A549 (cell line): ENCODE results near the gene TCF3. TPM values are rescaled to one million over a fixed set of nuclear protein-coding genes. Genes with fewer than 3 reads are reported as not detected.
A peak's percentile ranks its signal among the peaks of the same experiment; 100 is the strongest.

Source experiments
- ATAC-seq, 2 experiments: fragments of 200-7000 bp in 1 of 2; fragments of >200 bp in 1 of 2; cut with Nextera tagmentation in 1 of 2; cut with Tn5 transposase in 1 of 2; 3 replicates each; pipeline versions ENCODE4 v1.8.0 to v1.9.1; 2018 to 2020; ENCODE audit warnings: mild to moderate bottlenecking in 1 of 2, moderate library complexity in 1 of 2
- CTCF ChIA-PET: fragments of 300-600 bp; sonication (Branson Sonifier 250); formaldehyde crosslinking; extraction: SDS; loops from one replicate; lab custom pipeline; 2021; ENCODE audit warnings: antibody characterized with exemption, inconsistent platforms; lab: Yijun Ruan, JAX
- POLR2A ChIA-PET: fragments of 350-600 bp; formaldehyde crosslinking; extraction: SDS; loops from one replicate; lab custom pipeline; 2021; ENCODE audit warnings: antibody characterized with exemption, inconsistent platforms; lab: Yijun Ruan, JAX
- DNase-seq, 2 experiments: peaks; one replicate each; pipeline versions ENCODE4 v3.0.0 to v3.0.0-alpha.2; 2011 to 2016; ENCODE audit warnings: low read depth in 1 of 2, low spot score in 1 of 2
- FAIRE-seq: peaks from 2 replicates; lab custom pipeline; 2011; peaks lifted over from hg19 to GRCh38; lab: Jason Lieb, UNC
- H3K27ac ChIP-seq, 2 experiments: fragments of >200 bp; sonication (Bioruptor Twin); formaldehyde crosslinking; 3 replicates each; pipeline ENCODE4 v1.5.1; 2016 to 2017
- H3K4me1 ChIP-seq: fragments of >200 bp; sonication (Bioruptor Twin); formaldehyde crosslinking; 3 replicates; pipeline ENCODE4 v1.6.1; 2016
- H3K4me2 ChIP-seq: fragments of >200 bp; sonication (Bioruptor Twin); formaldehyde crosslinking; 3 replicates; pipeline ENCODE4 v1.6.1; 2016
- H3K4me3 ChIP-seq: fragments of >200 bp; sonication (Bioruptor Twin); formaldehyde crosslinking; 3 replicates; pipeline ENCODE4 v1.5.1; 2016
- H3K9me3 ChIP-seq: fragments of >200 bp; sonication (Bioruptor Twin); formaldehyde crosslinking; 3 replicates; pipeline ENCODE4 v1.6.1; 2016
- ATOH8 ChIP-seq: fragments of 250-450 bp; sonication (Bioruptor Pico); IDR thresholded peaks from 2 replicates; pipeline ENCODE4 v1.5.0; 2020; ENCODE audit warnings: low read depth, mild to moderate bottlenecking, moderate library complexity
- BCL3 ChIP-seq: fragments of >200 bp; sonication (Bioruptor Twin); formaldehyde crosslinking; IDR thresholded peaks from 3 replicates; pipeline ENCODE4 v1.6.1; 2016
- CBX8 ChIP-seq: fragments of 200-600 bp; sonication (generic); IDR thresholded peaks from 2 replicates; pipeline ENCODE4 v1.6.1; 2016
- CHD4 ChIP-seq: fragments of 200-600 bp; sonication (generic); IDR thresholded peaks from 2 replicates; pipeline ENCODE4 v1.6.1; 2016; ENCODE audit warnings: antibody characterized with exemption, mild to moderate bottlenecking, borderline replicate concordance
- E2F6 ChIP-seq: IDR thresholded peaks from 2 replicates; pipeline ENCODE4 v1.6.1; 2012; ENCODE audit warnings: low read depth, borderline replicate concordance
- EHMT2 ChIP-seq: fragments of 200-600 bp; sonication (generic); IDR thresholded peaks from 2 replicates; pipeline ENCODE4 v1.6.1; 2016; ENCODE audit warnings: antibody characterized with exemption, low read depth, mild to moderate bottlenecking, moderate library complexity
- ELK1 ChIP-seq: fragments of 150-350 bp; IDR thresholded peaks from 2 replicates; pipeline ENCODE4 v1.6.1; 2014; ENCODE audit warnings: low read depth, mild to moderate bottlenecking, low read length
- FOXS1 ChIP-seq: fragments of 250-450 bp; sonication (Bioruptor Pico); IDR thresholded peaks from 2 replicates; pipeline ENCODE4 v1.5.0; 2020; ENCODE audit warnings: mild to moderate bottlenecking, moderate library complexity
- GATA3 ChIP-seq: IDR thresholded peaks from 2 replicates; pipeline ENCODE4 v1.6.1; 2012; ENCODE audit warnings: borderline replicate concordance
- HDAC2 ChIP-seq: fragments of 200-600 bp; sonication (generic); IDR thresholded peaks from 2 replicates; pipeline ENCODE4 v1.6.1; 2016
- HMGXB4 ChIP-seq: fragments of 250-450 bp; sonication (Bioruptor Pico); IDR thresholded peaks from 2 replicates; pipeline ENCODE4 v1.5.0; 2021; ENCODE audit warnings: mild to moderate bottlenecking, moderate library complexity, borderline replicate concordance
- HOXA7 ChIP-seq: fragments of 250-450 bp; sonication (Bioruptor Pico); IDR thresholded peaks from 2 replicates; pipeline ENCODE4 v1.5.0; 2020; ENCODE audit warnings: mild to moderate bottlenecking, moderate library complexity
- KDM5A ChIP-seq: fragments of 200-600 bp; sonication (generic); IDR thresholded peaks from 2 replicates; pipeline ENCODE4 v1.6.1; 2016; ENCODE audit warnings: antibody characterized with exemption, mild to moderate bottlenecking
- MAX ChIP-seq: IDR thresholded peaks from 2 replicates; pipeline ENCODE4 v1.6.1; 2012
- MAZ ChIP-seq: fragments of 150-350 bp; IDR thresholded peaks from 2 replicates; pipeline ENCODE4 v1.6.1; 2014; ENCODE audit warnings: antibody characterized with exemption, low read depth, low read length, borderline replicate concordance
- PHF8 ChIP-seq: fragments of 200-600 bp; sonication (generic); IDR thresholded peaks from 2 replicates; pipeline ENCODE4 v1.6.1; 2016; ENCODE audit warnings: low read depth, mild to moderate bottlenecking, antibody characterized with exemption, moderate library complexity, borderline replicate concordance
- POLR2A ChIP-seq: IDR thresholded peaks from 2 replicates; pipeline ENCODE4 v1.6.1; 2012; ENCODE audit warnings: mild to moderate bottlenecking, low read length
- RAD21 ChIP-seq, 2 experiments: fragments of >200 bp in 1 of 2; sonication (Bioruptor Twin) in 1 of 2; formaldehyde crosslinking in 1 of 2; IDR thresholded peaks in 1 of 2; conservative IDR thresholded peaks in 1 of 2; 2 replicates in 1 of 2; 3 replicates in 1 of 2; pipeline ENCODE4 v1.6.1; 2012 to 2018; ENCODE audit warnings: inconsistent platforms in 1 of 2
- RARB ChIP-seq: fragments of 250-450 bp; sonication (Bioruptor Pico); IDR thresholded peaks from 2 replicates; pipeline ENCODE4 v1.8.0; 2021; ENCODE audit warnings: mild to moderate bottlenecking, moderate library complexity
- REST ChIP-seq: fragments of 200-600 bp; sonication (generic); IDR thresholded peaks from 2 replicates; pipeline ENCODE4 v1.6.1; 2016; ENCODE audit warnings: antibody characterized with exemption, mild to moderate bottlenecking, moderate library complexity
- SREBF2 ChIP-seq: fragments of 450-650 bp; IDR thresholded peaks from 2 replicates; pipeline ENCODE4 v1.6.1; 2014; ENCODE audit warnings: mild to moderate bottlenecking, moderate library complexity
- USF2 ChIP-seq: fragments of 450-650 bp; IDR thresholded peaks from 2 replicates; pipeline ENCODE4 v1.6.1; 2014; ENCODE audit warnings: antibody characterized with exemption
- ZC3H11A ChIP-seq: fragments of 450-650 bp; IDR thresholded peaks from 2 replicates; pipeline ENCODE4 v1.6.1; 2014; ENCODE audit warnings: antibody characterized with exemption, mild to moderate bottlenecking
- WGBS: methylation state at CpG from one replicate; pipeline ENCODE4 v1.1.6; 2017; ENCODE audit errors: missing lambda C conversion rate; 5-methylcytosine and 5-hydroxymethylcytosine counted together
- polyA plus RNA-seq, 4 experiments: library from polyadenylated mRNA; depleted of rRNA in 3 of 4; stranded (reverse); fragments of >200 nt; fragmentation: RNase III in 1 of 4; extraction: RNeasy Plus Mini Kit Qiagen cat#74134 plus additional on column Dnase treatment in 1 of 4; gene quantifications; 2 replicates in 3 of 4; 3 replicates in 1 of 4; pipeline ENCODE4 v1.2.3, GENCODE V29; 2011 to 2017

Gene TCF3
- polyA plus RNA-seq, 2 of the 4 experiments (the other 2 are of a cell fraction) = 25.6 to 52.6 TPM

- WGBS = 87% methylated on average over 16 of the region's 19 CpGs
- ATAC-seq (no peak), FAIRE-seq (no peak), DNase-seq (no peak)
- Histone ChIP-seq H3K4me3 (no peak overlapping the region), H3K27ac (no peak overlapping the region), H3K9me3 (peaks cover 4% of the 10 kb centered on the region; the same call in 1 of the 3 replicates), H3K4me2 (no peak overlapping the region), H3K4me1 (peaks cover 14% of the 10 kb centered on the region)
- CTCF ChIA-PET = interaction anchor here (1.2 kb wide), 1 partner anchor 10 kb away, joined by 4 read pairs; no protein-coding TSS in a partner anchor
- TF ChIP-seq GATA3 (no peak), CHD4 (no peak), USF2 (no peak), POLR2A (no peak), HOXA7 (no peak)
- POLR2A ChIA-PET = no interaction called here
Measured at GRCh38 chr19:1634242-1634937, 18.0 kb downstream of the TCF3 start.

- peak overlapping the region; percentile 40; the same call in 2 of the 3 replicates for H3K4me2 ChIP-seq
- ATAC-seq (peak in 1 of 2 experiments; percentile 34; a peak in 2 of 6 replicates), DNase-seq (no peak), FAIRE-seq (no peak)
- no peak for TF ChIP-seq ELK1
- no peak for TF ChIP-seq ATOH8 (CRISPR knock-in tag)
- TF ChIP-seq CBX8 = no peak
- no peak for TF ChIP-seq MAX
- no peak for TF ChIP-seq BCL3
- TF ChIP-seq RAD21 (conservative IDR thresholded peaks at IDR 0.05 in 1 of 2, IDR thresholded peaks at IDR 0.05 in 1 of 2) = no peak
- TF ChIP-seq FOXS1 (CRISPR knock-in tag) = no peak
- no peak for TF ChIP-seq USF2
- TF ChIP-seq KDM5A = no peak
- TF ChIP-seq SREBF2 = no peak
- no peak for TF ChIP-seq HMGXB4 (CRISPR knock-in tag)
- no peak for TF ChIP-seq PHF8
- TF ChIP-seq EHMT2 = no peak
- no peak for TF ChIP-seq ZC3H11A
- TF ChIP-seq REST = no peak
- TF ChIP-seq RARB (CRISPR knock-in tag) = no peak
- no peak for TF ChIP-seq HOXA7
- TF ChIP-seq MAZ = no peak
- no peak for TF ChIP-seq HDAC2
- no peak for TF ChIP-seq E2F6
- peaks cover 14% of the 10 kb centered on the region for H3K4me1 ChIP-seq
- CTCF ChIA-PET = no interaction called here
- H3K4me3 ChIP-seq = no peak overlapping the region
- 80% methylated on average over 7 of the region's 11 CpGs for WGBS
- peaks cover 4% of the 10 kb centered on the region; the same call in 1 of the 3 replicates for H3K9me3 ChIP-seq
- H3K27ac ChIP-seq = peak overlapping the region in 1 of 2 experiments; percentile 41; a peak in 2 of 6 replicates
- POLR2A ChIA-PET = no interaction called here
Measured at GRCh38 chr19:1633269-1633826, 19.1 kb downstream of the TCF3 start.
